RPMI7951 (cell line): ENCODE data around the gene ACSS1. TPM values are rescaled to one million over a fixed set of nuclear protein-coding genes. Genes with fewer than 3 reads are reported as not detected.

Experiments
- DNase-seq: peaks from one replicate; pipeline ENCODE4 v3.0.0-alpha.2; 2012; ENCODE audit warnings: low read depth
- total RNA-seq: library from RNA; depleted of rRNA; stranded (reverse); fragments of >200 nt; shearing (Covaris generic); gene quantifications from 2 replicates; pipeline ENCODE4 v1.2.3, GENCODE V29; 2014

Gene ACSS1
- total RNA-seq, 1 experiment from 2014 or later: 1.6 TPM

GRCh38 chr20:25046181-25046641, 11.7 kb downstream of the ACSS1 start:
- no peak for DNase-seq

GRCh38 chr20:25045343-25045712, 12.6 kb downstream of the ACSS1 start:
- DNase-seq: no peak

GRCh38 chr20:25044660-25045342, 13.1 kb downstream of the ACSS1 start:
- no peak for DNase-seq

- DNase-seq: no peak
Observed at GRCh38 chr20:25044261-25044560, 13.7 kb downstream of the ACSS1 start.

- DNase-seq: no peak
Observed at GRCh38 chr20:25043499-25044260, 14.3 kb downstream of the ACSS1 start.

GRCh38 chr20:25042531-25043498, 15.1 kb downstream of the ACSS1 start:
- DNase-seq: no peak

GRCh38 chr20:25041813-25042530, 16.0 kb downstream of the ACSS1 start:
- DNase-seq: no peak

- no peak for DNase-seq
Observed at GRCh38 chr20:25040438-25040831, 17.5 kb downstream of the ACSS1 start.

GRCh38 chr20:25039697-25040437, 18.1 kb downstream of the ACSS1 start:
- DNase-seq: peak; percentile 66

GRCh38 chr20:25038591-25039015, 19.3 kb downstream of the ACSS1 start:
- DNase-seq: no peak

GRCh38 chr20:25038103-25038410, 19.9 kb downstream of the ACSS1 start:
- peak; percentile 33 for DNase-seq

GRCh38 chr20:25037288-25038102, 20.4 kb downstream of the ACSS1 start:
- no peak for DNase-seq

- no peak for DNase-seq
Observed at GRCh38 chr20:25036331-25036936, 21.5 kb downstream of the ACSS1 start.

- no peak for DNase-seq
Observed at GRCh38 chr20:25035921-25036320, 22.0 kb downstream of the ACSS1 start.

GRCh38 chr20:25033924-25034300, 24.0 kb downstream of the ACSS1 start:
- DNase-seq: no peak

- no peak for DNase-seq
Observed at GRCh38 chr20:25033265-25033923, 24.5 kb downstream of the ACSS1 start.

- peak; percentile 77 for DNase-seq
Observed at GRCh38 chr20:25032478-25033264, 25.3 kb downstream of the ACSS1 start.

GRCh38 chr20:25032065-25032477, 25.9 kb downstream of the ACSS1 start:
- DNase-seq: peak; percentile 63
